ENCODE measurements around the gene ARMC6.

The ARMC6 gene

GRCh38 chr19:19032420-19033175 lies 805 bp upstream of the ARMC6 start:
- peak overlapping the region; percentile 92 for H3K27ac ChIP-seq
- no peak for TF ChIP-seq CTCF (conservative IDR thresholded peaks at IDR 0.05)

- H3K27ac ChIP-seq: peak overlapping the region; percentile 92
- no peak for TF ChIP-seq CTCF (conservative IDR thresholded peaks at IDR 0.05)
Measured at GRCh38 chr19:19033176-19033425, 302 bp upstream of the ARMC6 start.

- peak overlapping the region; percentile 92 for H3K27ac ChIP-seq
- no peak for TF ChIP-seq CTCF (conservative IDR thresholded peaks at IDR 0.05)
Measured at GRCh38 chr19:19034204-19034624, 811 bp downstream of the ARMC6 start.

GRCh38 chr19:19039901-19040300 lies 6.5 kb downstream of the ARMC6 start:
- TF ChIP-seq CTCF (conservative IDR thresholded peaks at IDR 0.05): no peak
- H3K27ac ChIP-seq: peak overlapping the region; percentile 68

GRCh38 chr19:19040417-19040816 lies 7.0 kb downstream of the ARMC6 start:
- peak overlapping the region; percentile 68 for H3K27ac ChIP-seq

GRCh38 chr19:19042732-19043280 lies 9.4 kb downstream of the ARMC6 start:
- TF ChIP-seq CTCF (conservative IDR thresholded peaks at IDR 0.05): no peak
- H3K27ac ChIP-seq: no peak overlapping the region

More at GRCh38 chr19:19040417-19040816, 7.0 kb downstream of the ARMC6 start:
- no peak for TF ChIP-seq CTCF (conservative IDR thresholded peaks at IDR 0.05)

- TF ChIP-seq CTCF (conservative IDR thresholded peaks at IDR 0.05): no peak
- no peak overlapping the region for H3K27ac ChIP-seq
Measured at GRCh38 chr19:19043481-19043880, 10.1 kb downstream of the ARMC6 start.
